GM18907 (cell line): Measurements from ENCODE around the gene GAS2L3.
"Not testable (repeated sequence)": the region's sequence is repeated elsewhere in the genome, so short reads cannot be mapped to it uniquely, and the experiment has no call there.

ENCODE experiments used
- ATAC-seq: cut with Tn5 transposase; IDR thresholded peaks from one replicate; pipeline ENCODE4 v1.9.1; 2021; ENCODE audit warnings: mild to moderate bottlenecking, moderate library complexity; ENCODE audit not compliant: unreplicated experiment

The GAS2L3 gene

GRCh38 chr12:100574187-100575074, 947 bp downstream of the GAS2L3 start:
- ATAC-seq = peak; percentile 14

- no peak for ATAC-seq
Measured at GRCh38 chr12:100576331-100577036, 3.0 kb downstream of the GAS2L3 start.

- no peak for ATAC-seq
Measured at GRCh38 chr12:100578923-100579322, 5.4 kb downstream of the GAS2L3 start.

GRCh38 chr12:100579844-100580243, 6.4 kb downstream of the GAS2L3 start:
- ATAC-seq = no peak

- ATAC-seq = no peak
Measured at GRCh38 chr12:100584256-100584655, 10.8 kb downstream of the GAS2L3 start.

GRCh38 chr12:100591979-100592378, 18.5 kb downstream of the GAS2L3 start:
- ATAC-seq = no peak

GRCh38 chr12:100593490-100593889, 20.0 kb downstream of the GAS2L3 start:
- no peak for ATAC-seq

- ATAC-seq = no peak
Measured at GRCh38 chr12:100601626-100602025, 28.1 kb downstream of the GAS2L3 start.

GRCh38 chr12:100602997-100603396, 29.5 kb downstream of the GAS2L3 start:
- not testable (repeated sequence) for ATAC-seq

GRCh38 chr12:100608776-100609175, 35.3 kb downstream of the GAS2L3 start:
- ATAC-seq = no peak

- no peak for ATAC-seq
Measured at GRCh38 chr12:100610666-100611430, 37.4 kb downstream of the GAS2L3 start.

- ATAC-seq = no peak
Measured at GRCh38 chr12:100612606-100613005, 39.1 kb downstream of the GAS2L3 start.

- no peak for ATAC-seq
Measured at GRCh38 chr12:100624571-100624970, 51.1 kb downstream of the GAS2L3 start.

GRCh38 chr12:100632445-100632892, 59.0 kb downstream of the GAS2L3 start:
- peak; percentile 71 for ATAC-seq

GRCh38 chr12:100633082-100633785, 59.8 kb downstream of the GAS2L3 start:
- peak; percentile 29 for ATAC-seq

GRCh38 chr12:100643246-100643645, 69.8 kb downstream of the GAS2L3 start:
- no peak for ATAC-seq

- ATAC-seq = no peak
Measured at GRCh38 chr12:100646896-100647295, 73.4 kb downstream of the GAS2L3 start.

- no peak for ATAC-seq
Measured at GRCh38 chr12:100651108-100651507, 77.6 kb downstream of the GAS2L3 start.

GRCh38 chr12:100651694-100652093, 78.2 kb downstream of the GAS2L3 start:
- no peak for ATAC-seq

- ATAC-seq = no peak
Measured at GRCh38 chr12:100652488-100652887, 79.0 kb downstream of the GAS2L3 start.

GRCh38 chr12:100656141-100656540, 82.7 kb downstream of the GAS2L3 start:
- ATAC-seq = no peak
